Mammary epithelial cell (primary cell): ENCODE results near the gene ADAMTS9.

ENCODE experiments used
- EZH2 ChIP-seq: IDR thresholded peaks from 2 replicates; pipeline ENCODE4 v1.6.1; 2012; ENCODE audit warnings: low read length, inconsistent platforms, borderline replicate concordance
- TF ChIP-seq, protein P1 (sequence below), 2 donors: IDR thresholded peaks in 1 of 2; conservative IDR thresholded peaks in 1 of 2; 2 replicates each; pipeline ENCODE4 v1.5.1; 2011 to 2012; ENCODE audit warnings: inconsistent platforms in 2 of 2, low read length in 2 of 2, mild to moderate bottlenecking in 2 of 2, control low read depth in 1 of 2, low read depth in 1 of 2; ENCODE audit not compliant: insufficient read depth in 1 of 2; ENCODE audit errors: extremely low read depth in 1 of 2

DNA sequence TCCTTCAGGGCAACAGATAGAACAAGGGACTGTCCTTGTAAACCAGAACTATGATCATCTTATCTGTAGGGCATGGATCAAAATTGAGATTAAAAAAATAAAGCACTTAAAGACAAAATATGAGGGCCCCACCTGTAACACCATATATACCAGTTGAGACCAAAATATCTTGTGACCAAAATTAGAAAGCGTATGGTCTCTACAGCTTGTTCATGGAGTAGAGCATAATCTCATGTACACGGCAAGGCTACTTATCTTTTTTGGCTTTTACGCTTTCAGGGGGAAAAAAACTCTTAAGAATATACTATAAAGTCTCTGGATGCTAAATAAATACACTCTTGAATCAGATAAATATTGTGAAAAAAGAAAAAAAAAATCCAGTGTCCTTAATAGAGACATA, 49.3 kb downstream of the ADAMTS9 start:
- TF ChIP-seq, protein P1, sequence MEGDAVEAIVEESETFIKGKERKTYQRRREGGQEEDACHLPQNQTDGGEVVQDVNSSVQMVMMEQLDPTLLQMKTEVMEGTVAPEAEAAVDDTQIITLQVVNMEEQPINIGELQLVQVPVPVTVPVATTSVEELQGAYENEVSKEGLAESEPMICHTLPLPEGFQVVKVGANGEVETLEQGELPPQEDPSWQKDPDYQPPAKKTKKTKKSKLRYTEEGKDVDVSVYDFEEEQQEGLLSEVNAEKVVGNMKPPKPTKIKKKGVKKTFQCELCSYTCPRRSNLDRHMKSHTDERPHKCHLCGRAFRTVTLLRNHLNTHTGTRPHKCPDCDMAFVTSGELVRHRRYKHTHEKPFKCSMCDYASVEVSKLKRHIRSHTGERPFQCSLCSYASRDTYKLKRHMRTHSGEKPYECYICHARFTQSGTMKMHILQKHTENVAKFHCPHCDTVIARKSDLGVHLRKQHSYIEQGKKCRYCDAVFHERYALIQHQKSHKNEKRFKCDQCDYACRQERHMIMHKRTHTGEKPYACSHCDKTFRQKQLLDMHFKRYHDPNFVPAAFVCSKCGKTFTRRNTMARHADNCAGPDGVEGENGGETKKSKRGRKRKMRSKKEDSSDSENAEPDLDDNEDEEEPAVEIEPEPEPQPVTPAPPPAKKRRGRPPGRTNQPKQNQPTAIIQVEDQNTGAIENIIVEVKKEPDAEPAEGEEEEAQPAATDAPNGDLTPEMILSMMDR (conservative IDR thresholded peaks at IDR 0.05 in 1 of 2, IDR thresholded peaks at IDR 0.05 in 1 of 2; ENCODE audit: extremely low read depth in 1 of 2, insufficient read depth in 1 of 2, low read depth in 1 of 2, low read length in 2 of 2), result no peak
- TF ChIP-seq EZH2, result no peak
